ENCODE results near the gene WFIKKN2. TPM values are rescaled to one million over a fixed set of nuclear protein-coding genes. Genes with fewer than 3 reads are reported as not detected.
A peak's percentile ranks its signal among the peaks of the same experiment; 100 is the strongest.

WFIKKN2 gene
- total RNA-seq, 1 donor from 2014 or later = not detected

GRCh38 chr17:50816771-50817751 lies 18.3 kb upstream of the WFIKKN2 start:
- H3K36me3 Mint-ChIP-seq (ENCODE audit: low read depth) = no peaks in the 10 kb centered on the region
- no peak overlapping the region for H3K4me3 Mint-ChIP-seq (ENCODE audit: low read depth)
- no peak overlapping the region for H3K27ac Mint-ChIP-seq
- no peaks in the 10 kb centered on the region for H3K9me3 Mint-ChIP-seq
- peaks cover 12% of the 10 kb centered on the region for H3K4me1 Mint-ChIP-seq (ENCODE audit: low read depth)
- intact Hi-C loops (cut with micrococcal nuclease) = no loop called here
- peak; percentile 20 for DNase-seq (ENCODE audit: low spot score)
- peaks cover 22% of the 10 kb centered on the region for H3K27me3 Mint-ChIP-seq (ENCODE audit: low read depth)

GRCh38 chr17:50817838-50818237 lies 17.5 kb upstream of the WFIKKN2 start:
- Mint-ChIP-seq H3K9me3 (no peaks in the 10 kb centered on the region), H3K4me1 (ENCODE audit: low read depth) (peaks cover 12% of the 10 kb centered on the region), H3K27me3 (ENCODE audit: low read depth) (peaks cover 22% of the 10 kb centered on the region), H3K4me3 (ENCODE audit: low read depth) (no peak overlapping the region), H3K36me3 (ENCODE audit: low read depth) (no peaks in the 10 kb centered on the region), H3K27ac (no peak overlapping the region)
- DNase-seq (ENCODE audit: low spot score) = no peak
- intact Hi-C loops (cut with micrococcal nuclease) = no loop called here

- intact Hi-C loops (cut with micrococcal nuclease) = no loop called here
- DNase-seq (ENCODE audit: low spot score) = no peak
- Mint-ChIP-seq H3K4me1 (ENCODE audit: low read depth) (peaks cover 12% of the 10 kb centered on the region), H3K27ac (no peak overlapping the region), H3K9me3 (no peaks in the 10 kb centered on the region), H3K36me3 (ENCODE audit: low read depth) (no peaks in the 10 kb centered on the region), H3K4me3 (ENCODE audit: low read depth) (no peak overlapping the region), H3K27me3 (ENCODE audit: low read depth) (peaks cover 22% of the 10 kb centered on the region)
Measured at GRCh38 chr17:50818261-50818660, 17.1 kb upstream of the WFIKKN2 start.

GRCh38 chr17:50818921-50819657 lies 16.3 kb upstream of the WFIKKN2 start:
- H3K4me3 Mint-ChIP-seq (ENCODE audit: low read depth) = no peak overlapping the region
- H3K36me3 Mint-ChIP-seq (ENCODE audit: low read depth) = no peaks in the 10 kb centered on the region
- intact Hi-C loops (cut with micrococcal nuclease) = no loop called here
- no peak overlapping the region for H3K27ac Mint-ChIP-seq
- no peaks in the 10 kb centered on the region for H3K9me3 Mint-ChIP-seq
- H3K27me3 Mint-ChIP-seq (ENCODE audit: low read depth) = peaks cover 18% of the 10 kb centered on the region
- no peak for DNase-seq (ENCODE audit: low spot score)
- peaks cover 12% of the 10 kb centered on the region for H3K4me1 Mint-ChIP-seq (ENCODE audit: low read depth)

- intact Hi-C loops (cut with micrococcal nuclease) = no loop called here
- DNase-seq (ENCODE audit: low spot score) = no peak
- Mint-ChIP-seq H3K4me1 (ENCODE audit: low read depth) (peaks cover 12% of the 10 kb centered on the region), H3K9me3 (no peaks in the 10 kb centered on the region), H3K4me3 (ENCODE audit: low read depth) (no peak overlapping the region), H3K36me3 (ENCODE audit: low read depth) (no peaks in the 10 kb centered on the region), H3K27me3 (ENCODE audit: low read depth) (peaks cover 13% of the 10 kb centered on the region), H3K27ac (no peak overlapping the region)
Measured at GRCh38 chr17:50820651-50821050, 14.7 kb upstream of the WFIKKN2 start.

- DNase-seq (ENCODE audit: low spot score) = no peak
- Mint-ChIP-seq H3K36me3 (ENCODE audit: low read depth) (no peaks in the 10 kb centered on the region), H3K27me3 (ENCODE audit: low read depth) (peaks cover 9% of the 10 kb centered on the region), H3K27ac (no peak overlapping the region), H3K4me3 (ENCODE audit: low read depth) (no peak overlapping the region), H3K9me3 (no peaks in the 10 kb centered on the region), H3K4me1 (ENCODE audit: low read depth) (peaks cover 12% of the 10 kb centered on the region)
- intact Hi-C loops (cut with micrococcal nuclease) = no loop called here
Measured at GRCh38 chr17:50822550-50822949, 12.8 kb upstream of the WFIKKN2 start.

GRCh38 chr17:50824429-50824828 lies 11.0 kb upstream of the WFIKKN2 start:
- Mint-ChIP-seq H3K36me3 (ENCODE audit: low read depth) (no peaks in the 10 kb centered on the region), H3K27me3 (ENCODE audit: low read depth) (peaks cover 7% of the 10 kb centered on the region), H3K4me1 (ENCODE audit: low read depth) (peaks cover 8% of the 10 kb centered on the region), H3K27ac (no peak overlapping the region), H3K4me3 (ENCODE audit: low read depth) (no peak overlapping the region), H3K9me3 (no peaks in the 10 kb centered on the region)
- DNase-seq (ENCODE audit: low spot score) = no peak
- intact Hi-C loops (cut with micrococcal nuclease) = no loop called here

- intact Hi-C loops (cut with micrococcal nuclease) = no loop called here
- H3K4me1 Mint-ChIP-seq (ENCODE audit: low read depth) = peaks cover 9% of the 10 kb centered on the region
- H3K27me3 Mint-ChIP-seq (ENCODE audit: low read depth) = peaks cover 7% of the 10 kb centered on the region
- DNase-seq (ENCODE audit: low spot score) = no peak
- H3K9me3 Mint-ChIP-seq = no peaks in the 10 kb centered on the region
- H3K27ac Mint-ChIP-seq = no peak overlapping the region
- no peaks in the 10 kb centered on the region for H3K36me3 Mint-ChIP-seq (ENCODE audit: low read depth)
- no peak overlapping the region for H3K4me3 Mint-ChIP-seq (ENCODE audit: low read depth)
Measured at GRCh38 chr17:50825188-50825587, 10.2 kb upstream of the WFIKKN2 start.

GRCh38 chr17:50828508-50829170 lies 6.7 kb upstream of the WFIKKN2 start:
- Mint-ChIP-seq H3K4me3 (ENCODE audit: low read depth) (no peak overlapping the region), H3K36me3 (ENCODE audit: low read depth) (no peaks in the 10 kb centered on the region), H3K4me1 (ENCODE audit: low read depth) (peaks cover 8% of the 10 kb centered on the region), H3K27ac (no peak overlapping the region), H3K27me3 (ENCODE audit: low read depth) (peaks cover 5% of the 10 kb centered on the region), H3K9me3 (no peaks in the 10 kb centered on the region)
- no peak for DNase-seq (ENCODE audit: low spot score)
- intact Hi-C loops (cut with micrococcal nuclease) = no loop called here

GRCh38 chr17:50829332-50829731 lies 6.1 kb upstream of the WFIKKN2 start:
- intact Hi-C loops (cut with micrococcal nuclease) = no loop called here
- no peak overlapping the region for H3K27ac Mint-ChIP-seq
- DNase-seq (ENCODE audit: low spot score) = no peak
- H3K4me3 Mint-ChIP-seq (ENCODE audit: low read depth) = no peak overlapping the region
- no peaks in the 10 kb centered on the region for H3K36me3 Mint-ChIP-seq (ENCODE audit: low read depth)
- H3K4me1 Mint-ChIP-seq (ENCODE audit: low read depth) = peaks cover 8% of the 10 kb centered on the region
- no peaks in the 10 kb centered on the region for H3K9me3 Mint-ChIP-seq
- peaks cover 5% of the 10 kb centered on the region for H3K27me3 Mint-ChIP-seq (ENCODE audit: low read depth)

- Mint-ChIP-seq H3K9me3 (no peaks in the 10 kb centered on the region), H3K27me3 (ENCODE audit: low read depth) (peaks cover 11% of the 10 kb centered on the region), H3K36me3 (ENCODE audit: low read depth) (no peaks in the 10 kb centered on the region), H3K27ac (no peak overlapping the region), H3K4me1 (ENCODE audit: low read depth) (peaks cover 8% of the 10 kb centered on the region), H3K4me3 (ENCODE audit: low read depth) (no peak overlapping the region)
- DNase-seq (ENCODE audit: low spot score) = no peak
- intact Hi-C loops (cut with micrococcal nuclease) = no loop called here
Measured at GRCh38 chr17:50830352-50830751, 5.0 kb upstream of the WFIKKN2 start.

GRCh38 chr17:50830994-50831393 lies 4.4 kb upstream of the WFIKKN2 start:
- Mint-ChIP-seq H3K36me3 (ENCODE audit: low read depth) (no peaks in the 10 kb centered on the region), H3K27ac (no peak overlapping the region), H3K27me3 (ENCODE audit: low read depth) (peaks cover 11% of the 10 kb centered on the region), H3K9me3 (no peaks in the 10 kb centered on the region), H3K4me1 (ENCODE audit: low read depth) (peaks cover 8% of the 10 kb centered on the region), H3K4me3 (ENCODE audit: low read depth) (no peak overlapping the region)
- DNase-seq (ENCODE audit: low spot score) = no peak
- intact Hi-C loops (cut with micrococcal nuclease) = no loop called here

All from activated T-helper 2 cell treated with anti-CD3 and anti-CD28 coated beads, Interferon-gamma antibody, Interleukin-2, Interleukin-4, amounts not matched to agents 10 μg/mL and 5 μg/mL and 100 μg/mL, durations not matched to agents 14 hours and 24 hours and 36 hours (primary cell).